GM19455 (cell line): ENCODE data around the gene BRINP1.

Experiments used
- ATAC-seq: cut with Tn5 transposase; IDR thresholded peaks from one replicate; pipeline ENCODE4 v1.9.1; 2021; ENCODE audit not compliant: unreplicated experiment

BRINP1 gene, protein sequence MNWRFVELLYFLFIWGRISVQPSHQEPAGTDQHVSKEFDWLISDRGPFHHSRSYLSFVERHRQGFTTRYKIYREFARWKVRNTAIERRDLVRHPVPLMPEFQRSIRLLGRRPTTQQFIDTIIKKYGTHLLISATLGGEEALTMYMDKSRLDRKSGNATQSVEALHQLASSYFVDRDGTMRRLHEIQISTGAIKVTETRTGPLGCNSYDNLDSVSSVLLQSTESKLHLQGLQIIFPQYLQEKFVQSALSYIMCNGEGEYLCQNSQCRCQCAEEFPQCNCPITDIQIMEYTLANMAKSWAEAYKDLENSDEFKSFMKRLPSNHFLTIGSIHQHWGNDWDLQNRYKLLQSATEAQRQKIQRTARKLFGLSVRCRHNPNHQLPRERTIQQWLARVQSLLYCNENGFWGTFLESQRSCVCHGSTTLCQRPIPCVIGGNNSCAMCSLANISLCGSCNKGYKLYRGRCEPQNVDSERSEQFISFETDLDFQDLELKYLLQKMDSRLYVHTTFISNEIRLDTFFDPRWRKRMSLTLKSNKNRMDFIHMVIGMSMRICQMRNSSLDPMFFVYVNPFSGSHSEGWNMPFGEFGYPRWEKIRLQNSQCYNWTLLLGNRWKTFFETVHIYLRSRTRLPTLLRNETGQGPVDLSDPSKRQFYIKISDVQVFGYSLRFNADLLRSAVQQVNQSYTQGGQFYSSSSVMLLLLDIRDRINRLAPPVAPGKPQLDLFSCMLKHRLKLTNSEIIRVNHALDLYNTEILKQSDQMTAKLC

GRCh38 chr9:119368681-119369581, at the start of gene BRINP1:
BRINP1 (minus strand) TSS chr9:119369435; CDS start chr9:119313355, 56,080 bp downstream.
- no peak for ATAC-seq

- no peak for ATAC-seq
These were observed 49.5 kb upstream of the BRINP1 start for GRCh38 chr9:119418721-119419120.

DNA sequence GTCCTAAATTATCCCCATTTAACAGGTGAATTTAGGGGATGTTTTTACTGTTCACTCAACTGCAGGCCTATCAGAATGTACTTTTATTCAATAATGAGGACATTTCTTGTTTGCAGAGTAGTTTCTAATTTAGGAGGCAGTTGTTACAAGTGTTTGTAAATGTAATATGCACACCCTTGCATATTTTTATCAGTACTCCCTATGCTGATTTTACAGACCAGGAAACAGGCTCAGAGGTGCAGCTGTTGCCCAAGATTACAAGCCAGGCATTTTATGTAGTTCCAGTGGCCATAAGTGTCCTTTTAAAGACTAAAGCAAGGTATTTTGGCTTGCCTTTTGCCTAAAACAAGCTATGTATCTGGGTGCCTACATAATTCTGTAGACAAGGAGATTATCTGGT, 47.6 kb upstream of the BRINP1 start:
- ATAC-seq: no peak

- ATAC-seq: no peak
These were observed 43.2 kb upstream of the BRINP1 start for GRCh38 chr9:119412399-119412798.

- no peak for ATAC-seq
These were observed 40.3 kb upstream of the BRINP1 start for GRCh38 chr9:119409552-119409951.

- no peak for ATAC-seq
These were observed 31.4 kb upstream of the BRINP1 start for GRCh38 chr9:119400606-119401005.

GRCh38 chr9:119398350-119398749, 29.1 kb upstream of the BRINP1 start:
- no peak for ATAC-seq

DNA sequence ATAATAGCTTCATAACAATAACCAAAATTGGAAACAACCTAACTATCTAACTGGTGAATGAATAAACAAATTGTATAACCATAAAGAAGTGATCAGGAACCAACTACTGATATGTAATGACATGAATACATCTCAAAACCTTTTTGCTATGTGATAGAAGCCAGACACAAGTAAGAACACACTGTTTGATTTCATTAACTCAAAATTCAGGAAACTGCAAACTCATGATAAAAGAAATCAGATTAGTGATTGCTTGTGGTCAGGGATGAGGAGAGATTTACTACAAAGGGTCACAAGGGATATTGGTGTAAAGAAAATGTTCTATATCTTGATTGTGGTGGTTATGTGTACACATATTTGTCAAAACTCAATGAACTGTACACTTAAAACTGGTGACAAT, 22.6 kb upstream of the BRINP1 start:
- no peak for ATAC-seq

DNA sequence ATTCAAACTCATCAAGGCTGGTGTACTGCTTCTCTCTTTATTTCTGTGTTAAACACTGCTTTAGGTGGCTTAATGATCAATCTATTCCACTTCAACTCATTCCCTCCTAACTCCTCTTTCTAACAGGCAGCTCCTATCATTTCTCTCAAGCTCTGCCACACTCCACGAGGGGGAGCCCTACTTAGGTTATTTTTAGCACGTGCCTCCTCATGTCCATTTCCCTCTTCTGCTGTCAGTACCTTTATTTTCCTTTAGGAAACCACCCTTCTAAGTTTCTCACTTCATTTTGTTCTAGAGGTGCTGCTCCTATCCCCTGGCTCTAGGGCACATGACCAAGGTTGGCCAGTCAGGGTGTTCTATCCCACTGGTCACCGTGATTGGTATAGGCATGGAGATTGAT, 6.7 kb upstream of the BRINP1 start:
- ATAC-seq: no peak

GRCh38 chr9:119372951-119373350, 3.7 kb upstream of the BRINP1 start:
- no peak for ATAC-seq

- no peak for ATAC-seq
These were observed 1.6 kb upstream of the BRINP1 start for GRCh38 chr9:119370816-119371215.

DNA sequence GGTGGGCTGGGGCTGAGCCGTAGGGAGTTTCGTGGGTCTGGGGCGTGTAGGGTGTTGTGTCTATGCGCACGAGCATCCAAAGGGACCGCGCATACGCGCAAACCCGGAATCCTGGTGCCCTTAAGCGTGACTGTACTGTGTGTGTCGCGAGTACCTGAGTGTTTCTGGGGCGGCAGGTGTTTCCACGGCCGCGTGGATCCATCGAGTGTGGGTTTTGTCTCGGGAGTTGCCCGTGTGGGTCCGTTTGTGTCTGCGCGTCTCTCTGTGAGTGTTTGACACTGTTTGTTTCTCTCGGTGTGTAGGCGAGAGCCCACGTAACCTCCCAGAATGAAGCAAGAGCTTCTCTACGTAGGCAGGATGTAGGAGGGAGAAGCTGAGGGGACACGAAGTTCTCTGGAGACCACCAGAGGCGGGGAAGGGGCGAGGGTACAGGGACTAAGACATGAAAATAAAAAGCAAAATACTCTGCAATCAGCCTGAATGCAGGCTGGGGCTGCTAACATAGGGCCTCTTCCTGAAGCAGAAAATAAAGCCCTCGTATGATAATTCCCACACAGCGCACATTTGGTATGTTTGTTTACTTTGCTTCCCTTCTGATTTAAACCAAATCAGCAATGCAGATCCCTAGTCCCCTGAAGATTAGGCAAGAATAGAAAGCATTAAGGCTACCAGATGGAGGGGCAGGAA, 588 bp upstream of the BRINP1 start:
- ATAC-seq: no peak

DNA sequence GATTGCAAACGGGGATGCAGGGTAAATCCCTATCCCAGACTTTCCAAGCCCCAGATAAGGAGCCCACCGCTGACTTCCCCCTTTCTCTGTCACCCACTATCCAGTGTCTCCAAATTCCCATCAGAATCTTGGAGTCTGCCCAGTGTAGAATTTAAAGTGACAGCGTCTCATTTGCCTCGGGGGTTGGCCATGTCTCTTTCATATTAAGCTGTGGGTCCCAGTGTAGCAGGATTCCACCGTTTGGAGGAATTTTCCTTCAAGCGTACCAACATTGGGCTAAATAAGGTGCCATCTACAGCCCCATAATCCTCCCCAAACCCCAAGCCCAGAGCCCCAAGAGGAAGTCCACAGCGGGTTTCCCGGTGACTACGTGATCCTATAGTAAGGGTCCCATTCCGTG, 1.1 kb downstream of the BRINP1 start:
- ATAC-seq: no peak

- ATAC-seq: no peak
These were observed 1.6 kb downstream of the BRINP1 start for GRCh38 chr9:119367683-119368075.

DNA sequence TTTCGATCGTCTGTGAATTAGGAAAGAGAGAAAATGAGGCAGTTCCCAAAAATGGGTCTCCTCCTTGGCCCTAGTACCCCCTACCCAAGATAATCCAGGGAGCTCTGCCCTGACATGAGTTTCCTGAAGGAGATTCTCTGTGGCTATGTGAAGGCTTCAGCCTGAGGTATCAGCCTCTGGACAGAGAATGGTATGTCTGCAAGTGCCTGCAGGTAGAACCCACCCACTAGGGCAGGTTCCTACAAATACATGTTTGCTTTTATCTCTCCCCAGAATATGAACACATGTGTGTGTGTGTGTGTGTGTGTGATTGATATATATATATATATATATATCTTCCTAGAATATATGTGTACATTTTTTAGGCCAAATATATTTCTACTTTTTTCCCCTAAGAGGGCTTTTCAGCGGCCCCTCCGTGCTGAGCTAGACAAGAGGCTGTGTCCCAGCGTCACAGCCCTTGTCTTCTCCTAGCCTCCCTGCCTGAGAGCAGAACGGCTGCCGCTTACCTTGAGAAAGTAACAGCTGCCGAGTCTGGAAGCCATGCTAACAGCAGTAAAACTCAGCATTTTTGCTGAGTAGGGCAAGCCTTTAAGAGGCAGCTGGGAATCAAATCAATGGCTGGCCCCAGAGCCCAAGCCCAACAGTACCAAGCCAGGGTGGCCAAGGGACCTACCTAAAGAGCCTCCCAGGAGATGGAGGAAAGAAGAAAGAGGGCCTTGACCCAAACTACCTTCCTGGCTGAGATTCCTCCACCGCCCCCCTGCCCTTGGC, 2.1 kb downstream of the BRINP1 start:
- no peak for ATAC-seq

DNA sequence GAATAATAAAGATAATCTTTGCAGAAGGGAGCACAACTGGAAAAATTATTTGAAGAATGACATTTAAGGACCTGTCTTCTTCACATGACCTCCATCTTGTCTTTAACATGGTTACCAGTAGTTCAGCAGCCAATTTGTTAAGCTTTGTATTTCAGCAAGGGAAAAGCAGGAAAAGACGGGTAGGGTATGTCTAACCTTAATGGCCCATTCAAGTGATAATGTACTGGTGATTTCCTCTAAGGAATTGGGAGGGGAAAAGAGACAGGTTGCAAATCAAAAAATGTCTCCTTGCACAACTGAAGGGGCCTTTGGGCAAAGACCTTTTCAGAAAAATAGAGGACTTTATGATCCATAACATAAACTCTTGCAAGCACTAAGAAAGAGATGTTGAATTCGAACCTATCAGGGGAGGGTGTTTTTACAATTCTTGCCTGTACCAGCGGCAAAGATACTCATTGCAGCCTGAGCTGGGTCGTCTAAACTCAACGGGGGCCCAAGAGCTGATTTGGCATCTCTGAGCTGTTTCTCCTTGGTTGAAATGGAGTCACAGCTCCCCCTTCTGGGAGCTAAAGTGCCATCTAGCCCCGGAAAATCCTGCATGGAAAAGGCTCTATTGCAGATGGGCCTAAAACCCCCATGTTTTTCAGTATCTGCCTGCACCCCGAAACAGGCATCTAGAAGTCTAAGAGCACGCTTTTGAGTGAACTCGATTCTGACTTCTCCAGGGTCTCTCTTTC, 3.8 kb downstream of the BRINP1 start:
- ATAC-seq: no peak

GRCh38 chr9:119360237-119360636, 9.0 kb downstream of the BRINP1 start:
- ATAC-seq: no peak

- no peak for ATAC-seq
These were observed 11.7 kb downstream of the BRINP1 start for GRCh38 chr9:119357336-119358096.
